K562 (cell line): ENCODE measurements around the gene UBFD1. TPM values are rescaled to one million over a fixed set of nuclear protein-coding genes. Genes with fewer than 3 reads are reported as not detected.

ENCODE experiments used
- ATAC-seq: fragments of 200-7000 bp; cut with Tn5 transposase; 3 replicates; pipeline ENCODE4 v1.9.1; 2020; ENCODE audit warnings: moderate library complexity
- BruUV-seq: library from RNA; stranded (reverse); fragments of 400-500 nt; replicated peaks from 2 replicates; lab custom pipeline; 2021; lab: Mats Ljungman, UMichigan
- CTCF ChIA-PET: fragments of 300-600 bp; formaldehyde crosslinking; extraction: SDS; loops from one replicate; lab custom pipeline; 2021; ENCODE audit warnings: low intra/inter-chr PET ratio; lab: Yijun Ruan, JAX
- POLR2A ChIA-PET: fragments of 300-600, 350-650 bp; sonication (Branson Sonifier 250); formaldehyde crosslinking; extraction: SDS; loops from one replicate; lab custom pipeline; 2021; ENCODE audit warnings: antibody characterized with exemption, inconsistent platforms; lab: Yijun Ruan, JAX
- DNase-seq, 4 experiments: peaks; one replicate each; pipeline versions ENCODE4 v3.0.0 to v3.0.0-alpha.2; 2011 to 2018; ENCODE audit warnings: low spot score in 3 of 4, mixed read lengths in 3 of 4; ENCODE audit errors: extremely low read depth in 1 of 4
- FAIRE-seq: peaks from 2 replicates; lab custom pipeline; 2011; peaks lifted over from hg19 to GRCh38; lab: Jason Lieb, UNC
- H2AFZ ChIP-seq: 2 replicates; pipeline ENCODE4 v1.6.0; 2011; ENCODE audit warnings: low read depth, low read length, control low read depth, inconsistent platforms
- H3K27ac ChIP-seq: fragments of 200-600 bp; 3 replicates; pipeline ENCODE4 v1.8.0; 2011; ENCODE audit warnings: low read depth, mild to moderate bottlenecking, control low read depth, inconsistent platforms, low read length, moderate library complexity, mixed read lengths; ENCODE audit errors: extremely low read depth
- H3K27me3 ChIP-seq, 2 experiments: fragments of 300-600 bp in 1 of 2; 2 replicates in 1 of 2; 3 replicates in 1 of 2; pipeline versions ENCODE4 v1.6.0 to v1.8.0; 2011; ENCODE audit warnings: inconsistent platforms in 2 of 2, low read length in 2 of 2, mild to moderate bottlenecking in 1 of 2, mixed read lengths in 1 of 2, moderate library complexity in 1 of 2; ENCODE audit not compliant: control insufficient read depth in 2 of 2, insufficient read depth in 2 of 2
- H3K36me3 ChIP-seq: fragments of 300-600 bp; 3 replicates; pipeline ENCODE4 v1.8.0; 2011; ENCODE audit warnings: mild to moderate bottlenecking, low read length, inconsistent platforms; ENCODE audit not compliant: control insufficient read depth, insufficient read depth
- H3K4me1 ChIP-seq, 2 experiments: fragments of 200-600 bp in 1 of 2; replicated peaks in 1 of 2; 2 replicates in 1 of 2; 3 replicates in 1 of 2; pipeline versions ENCODE4 v1.5.1 to v1.8.0; 2011; ENCODE audit warnings: inconsistent platforms in 2 of 2, low read length in 2 of 2, mild to moderate bottlenecking in 1 of 2, mixed read lengths in 1 of 2, moderate library complexity in 1 of 2; ENCODE audit not compliant: control insufficient read depth in 2 of 2, insufficient read depth in 2 of 2
- H3K4me2 ChIP-seq: 2 replicates; pipeline ENCODE4 v1.6.1; 2011; ENCODE audit warnings: low read length, control low read depth, inconsistent platforms, mixed read lengths; ENCODE audit not compliant: insufficient read depth
- H3K4me3 ChIP-seq: fragments of 200-600 bp; sonication (generic), shearing (Covaris generic); 2 replicates; pipeline ENCODE4 v1.5.1; 2016; ENCODE audit warnings: control low read depth, inconsistent platforms
- H3K79me2 ChIP-seq: fragments of 200-600 bp; 3 replicates; pipeline ENCODE4 v1.8.0; 2011; ENCODE audit warnings: low read length, inconsistent platforms; ENCODE audit not compliant: control insufficient read depth, insufficient read depth
- H3K9ac ChIP-seq, 2 experiments: 2 replicates each; pipeline versions ENCODE4 v1.6.0 to v1.6.1; 2011; ENCODE audit warnings: low read depth in 2 of 2, low read length in 2 of 2, control low read depth in 1 of 2, inconsistent platforms in 1 of 2, mild to moderate bottlenecking in 1 of 2, mixed read lengths in 1 of 2; ENCODE audit not compliant: insufficient read depth in 1 of 2
- H3K9me1 ChIP-seq: one replicate; pipeline ENCODE4 v1.6.0; 2011; ENCODE audit warnings: inconsistent platforms, mild to moderate bottlenecking, low read length, moderate library complexity; ENCODE audit not compliant: control insufficient read depth, insufficient read depth
- H3K9me3 ChIP-seq: replicated peaks from 2 replicates; pipeline ENCODE4 v1.5.1; 2011; ENCODE audit warnings: low read depth, low read length, inconsistent platforms; ENCODE audit not compliant: control insufficient read depth, insufficient read depth
- H4K20me1 ChIP-seq: replicated peaks from 2 replicates; pipeline ENCODE4 v1.6.1; 2011; ENCODE audit warnings: low read length, inconsistent platforms, mixed read lengths; ENCODE audit not compliant: control insufficient read depth, insufficient read depth
- BCOR ChIP-seq: fragments of 450-650 bp; IDR thresholded peaks from 2 replicates; pipeline ENCODE4 v1.6.1; 2016
- KDM1A ChIP-seq, 2 experiments: fragments of 450-650 bp; IDR thresholded peaks; 2 replicates each; pipeline ENCODE4 v1.6.1; 2016; ENCODE audit warnings: mild to moderate bottlenecking in 2 of 2
- POLR2A ChIP-seq: fragments of 450-650 bp; conservative IDR thresholded peaks from 2 replicates; pipeline ENCODE4 v1.6.1; 2016
- RBM25 ChIP-seq: fragments of 200-400 bp; formaldehyde crosslinking; IDR thresholded peaks from 2 replicates; pipeline ENCODE4 v1.6.1; 2018; ENCODE audit warnings: low read length, low read depth, moderate library complexity; ENCODE audit not compliant: severe bottlenecking
- SMARCA5 ChIP-seq: fragments of 450-650 bp; IDR thresholded peaks from 2 replicates; pipeline ENCODE4 v1.6.1; 2016
- SUPT5H ChIP-seq: fragments of 450-650 bp; IDR thresholded peaks from 2 replicates; pipeline ENCODE4 v1.6.1; 2016
- TSHZ1 ChIP-seq: fragments of 250-450 bp; sonication (Bioruptor Pico); IDR thresholded peaks from 2 replicates; pipeline ENCODE4 v1.4.0; 2020; ENCODE audit warnings: mild to moderate bottlenecking, moderate library complexity
- ZNF146 ChIP-seq: IDR thresholded peaks from one replicate; pipeline ENCODE4 v1.6.1; 2018; ENCODE audit warnings: missing compliant biosample characterization; ENCODE audit not compliant: unreplicated experiment
- ZNF445 ChIP-seq: fragments of 250-450 bp; sonication (Bioruptor Pico); IDR thresholded peaks from 2 replicates; pipeline ENCODE4 v1.4.0; 2020; ENCODE audit warnings: low read depth, mild to moderate bottlenecking, moderate library complexity
- WGBS: fragments of 100-300 bp; shearing (Covaris generic); methylation state at CpG from one replicate; pipeline ENCODE4 v1.1.6; 2016; ENCODE audit warnings: low coverage, mixed read lengths; ENCODE audit not compliant: insufficient coverage; ENCODE audit errors: missing lambda C conversion rate; 5-methylcytosine and 5-hydroxymethylcytosine counted together
- in situ Hi-C: fragments of 300-500 bp; cut with MboI; formaldehyde crosslinking; loops from 4 replicates; pipeline ENCODE4 v1.15.0; 2018; ENCODE audit warnings: inconsistent platforms, mixed read lengths
- intact Hi-C: fragments of 100-400 bp; cut with micrococcal nuclease; formaldehyde crosslinking; loops from 2 replicates; pipeline ENCODE4 v1.14.2; 2022
- polyA plus RNA-seq, 8 experiments: library from polyadenylated mRNA; depleted of rRNA in 4 of 8; stranded (reverse) in 5 of 8; unstranded in 3 of 8; fragments of >200 nt; fragmentation: Nextera tagmentation in 2 of 8; fragmentation: Illumina TruSeq in 1 of 8; extraction: Ambion mirVana in 2 of 8; extraction: Trizol in 1 of 8; gene quantifications; 2 replicates each; pipeline versions ENCODE4 v1.2.1 to v1.2.3, GENCODE V29; 2011 to 2014; ENCODE audit warnings: inconsistent platforms in 1 of 8, missing spikeins in 1 of 8
- total RNA-seq, 7 experiments: library from RNA; depleted of rRNA in 6 of 7; stranded (reverse); fragments of >200 nt in 6 of 7; fragmentation: Illumina TruSeq in 2 of 7; extraction: Trizol in 2 of 7; gene quantifications; 2 replicates each; pipeline versions ENCODE4 v1.2.1 to v1.2.3, GENCODE V29; 2011 to 2021; ENCODE audit warnings: low replicate concordance in 1 of 7

UBFD1 gene
- total and polyA plus RNA-seq, 9 of the 15 experiments (the other 6 are each of a cell fraction or from before 2014, with no cell fraction given): 10.7 to 66.2 (median 34.0) TPM

DNA sequence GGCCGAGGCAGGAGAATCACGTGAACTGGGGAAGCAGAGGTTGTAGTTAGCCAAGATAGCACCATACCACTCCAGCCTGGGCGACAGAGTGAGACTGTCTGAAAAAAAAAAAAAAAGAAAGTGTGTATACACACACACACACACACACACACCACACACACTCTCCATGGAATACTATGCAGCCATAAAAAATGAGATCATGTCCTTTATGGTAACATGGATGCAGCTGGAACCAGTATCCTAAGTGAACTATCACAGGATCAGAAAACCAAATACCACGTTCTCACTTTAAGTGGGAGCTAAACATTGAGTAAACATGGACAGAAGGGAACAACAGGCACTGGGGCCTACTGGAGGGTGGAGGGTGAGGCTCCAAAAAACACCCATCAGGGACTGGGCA lies 21.8 kb downstream of the UBFD1 start:
- Histone ChIP-seq H3K4me2 (no peak overlapping the region), H3K36me3 (peaks cover 52% of the 10 kb centered on the region), H2AFZ (no peak overlapping the region), H3K4me1 (no peaks in the 10 kb centered on the region; a peak in 1 of 5 replicates), H3K27me3 (no peaks in the 10 kb centered on the region), H3K9ac (no peak overlapping the region), H4K20me1 (no peaks in the 10 kb centered on the region; the same call in 1 of the 2 replicates), H3K79me2 (no peaks in the 10 kb centered on the region), H3K9me3 (no peaks in the 10 kb centered on the region), H3K9me1 (no peaks in the 10 kb centered on the region), H3K27ac (no peak overlapping the region), H3K4me3 (no peak overlapping the region)
- in situ Hi-C loops: no loop called here
- POLR2A ChIA-PET: interaction anchor here (0.8 kb wide), 1 partner anchor 373 kb away, joined by 3 read pairs; no protein-coding TSS in a partner anchor
- FAIRE-seq: no peak
- no peak for ATAC-seq
- DNase-seq: no peak
- intact Hi-C loops: no loop called here
- 78% methylated on average over 4 of the region's 4 CpGs for WGBS
- CTCF ChIA-PET: no interaction called here
- TF ChIP-seq SMARCA5 (0 out of 2 replicates have a peak, but pooled peaks have one; percentile 59), SUPT5H (peak; percentile 50), POLR2A (peak; percentile 56; the same call in 1 of the 2 replicates), TSHZ1 (CRISPR knock-in tag) (no peak), RBM25 (peak; percentile 42), BCOR (peak; percentile 72), ZNF146 (CRISPR knock-in tag) (peak; percentile 98), ZNF445 (CRISPR knock-in tag) (no peak), KDM1A (IDR thresholded peaks at IDR 0.05) (0 out of 4 replicates have a peak, but pooled peaks of 1 of the 2 experiments have one; percentile 13)
- no TSS peak for BruUV-seq
